PC-3 (cell line): ENCODE results near the gene LAMB4. TPM values are rescaled to one million over a fixed set of nuclear protein-coding genes. Genes with fewer than 3 reads are reported as not detected.

Source experiments
- ATAC-seq: fragments of 200-7000 bp; cut with Tn5 transposase; 2 replicates; pipeline ENCODE4 v1.9.1; 2020; ENCODE audit warnings: mild to moderate bottlenecking, moderate library complexity
- BruUV-seq: library from RNA; stranded (reverse); fragments of 400-500 nt; replicated peaks from 2 replicates; lab custom pipeline; 2021; lab: Mats Ljungman, UMichigan
- CTCF ChIA-PET: fragments of 300-600 bp; sonication (Branson Sonifier 250); formaldehyde crosslinking; loops from one replicate; lab custom pipeline; 2022; ENCODE audit warnings: antibody characterized with exemption; lab: Charles Lee
- POLR2A ChIA-PET: fragments of 300-600 bp; sonication (Branson Sonifier 250); formaldehyde crosslinking; loops from one replicate; lab custom pipeline; 2022; ENCODE audit warnings: antibody characterized with exemption; ENCODE audit not compliant: unreplicated experiment; lab: Charles Lee
- DNase-seq: peaks from one replicate; pipeline ENCODE4 v3.0.0-alpha.2; 2015
- H2AFZ ChIP-seq: fragments of 300-600 bp; sonication (generic); 2 replicates; pipeline ENCODE4 v1.6.0; 2016; ENCODE audit warnings: antibody characterized with exemption, low read length
- H3F3A ChIP-seq: fragments of 300-600 bp; sonication (generic); one replicate; pipeline ENCODE4 v1.6.0; 2017; ENCODE audit warnings: antibody characterized with exemption, low read length, control low read depth, mild to moderate bottlenecking; ENCODE audit not compliant: unreplicated experiment
- H3K27ac ChIP-seq: fragments of 300-600 bp; sonication (generic); 2 replicates; pipeline ENCODE4 v1.5.1; 2016; ENCODE audit warnings: mild to moderate bottlenecking, low read length
- H3K27me3 ChIP-seq: fragments of 300-600 bp; sonication (generic); 2 replicates; pipeline ENCODE4 v1.6.1; 2016; ENCODE audit warnings: low read length, mixed read lengths
- H3K36me3 ChIP-seq: fragments of 300-600 bp; sonication (generic); 2 replicates; pipeline ENCODE4 v1.6.1; 2016; ENCODE audit warnings: low read depth, mixed run types, low read length, mixed read lengths
- H3K4me1 ChIP-seq: fragments of 300-600 bp; sonication (generic); 2 replicates; pipeline ENCODE4 v1.5.1; 2016; ENCODE audit warnings: low read length; ENCODE audit not compliant: insufficient read depth
- H3K4me2 ChIP-seq: fragments of 300-600 bp; sonication (generic); 2 replicates; pipeline ENCODE4 v1.6.0; 2016; ENCODE audit warnings: low read length
- H3K4me3 ChIP-seq: fragments of 300-600 bp; sonication (generic); 2 replicates; pipeline ENCODE4 v1.5.1; 2016; ENCODE audit warnings: mild to moderate bottlenecking, low read length, mixed read lengths
- H3K79me2 ChIP-seq: fragments of 300-600 bp; sonication (generic); 2 replicates; pipeline ENCODE4 v1.6.1; 2017; ENCODE audit warnings: low read length, mixed read lengths
- H3K9ac ChIP-seq: fragments of 300-600 bp; sonication (generic); 2 replicates; pipeline ENCODE4 v1.6.0; 2016; ENCODE audit warnings: mild to moderate bottlenecking, low read length
- H3K9me2 ChIP-seq: fragments of 300-600 bp; sonication (generic); replicated peaks from 2 replicates; pipeline ENCODE4 v1.6.1; 2016; ENCODE audit warnings: mixed run types, low read length, mixed read lengths
- H3K9me3 ChIP-seq: fragments of 300-600 bp; sonication (generic); 2 replicates; pipeline ENCODE4 v1.6.1; 2016; ENCODE audit warnings: low read length, mixed read lengths
- H4K20me1 ChIP-seq: fragments of 300-600 bp; sonication (generic); 2 replicates; pipeline ENCODE4 v1.6.1; 2016; ENCODE audit warnings: low read length, mixed read lengths
- EZH2 ChIP-seq: fragments of 300-600 bp; sonication (generic); IDR thresholded peaks from one replicate; pipeline ENCODE4 v1.6.1; 2017; ENCODE audit warnings: antibody characterized with exemption, mild to moderate bottlenecking, low read length; ENCODE audit not compliant: unreplicated experiment
- EZH2phosphoT487 ChIP-seq: fragments of 300-600 bp; sonication (generic); IDR thresholded peaks from 2 replicates; pipeline ENCODE4 v1.6.1; 2018; ENCODE audit warnings: mild to moderate bottlenecking, antibody characterized with exemption, low read length, borderline replicate concordance
- intact Hi-C: fragments of 100-400 bp; cut with micrococcal nuclease; formaldehyde crosslinking; loops from 2 replicates; pipeline ENCODE4 v1.9.0; 2023
- total RNA-seq: library from RNA; depleted of rRNA; stranded (reverse); fragments of >200 nt; gene quantifications from 2 replicates; pipeline ENCODE4 v1.2.3, GENCODE V29; 2014
- TF ChIP-seq, protein P1 (sequence below): fragments of 300-600 bp; sonication (generic); conservative IDR thresholded peaks from 2 replicates; pipeline ENCODE4 v1.5.1; 2017; ENCODE audit warnings: antibody characterized with exemption, low read depth, mild to moderate bottlenecking, low read length

Gene LAMB4
- total RNA-seq, 1 experiment from 2014 or later: 0.04 TPM

- Histone ChIP-seq H3K27ac (no peak overlapping the region), H3K79me2 (no peaks in the 10 kb centered on the region), H3K9me2 (no peaks in the 10 kb centered on the region), H3K4me1 (no peaks in the 10 kb centered on the region), H2AFZ (no peak overlapping the region), H3K9me3 (no peaks in the 10 kb centered on the region), H3F3A (no peaks in the 10 kb centered on the region), H3K4me2 (no peak overlapping the region), H3K27me3 (no peaks in the 10 kb centered on the region), H4K20me1 (no peaks in the 10 kb centered on the region), H3K36me3 (no peaks in the 10 kb centered on the region), H3K9ac (no peak overlapping the region), H3K4me3 (no peak overlapping the region)
- intact Hi-C loops: no loop called here
- no peak for TF ChIP-seq EZH2
- TF ChIP-seq EZH2phosphoT487: no peak
- TF ChIP-seq, protein P1, sequence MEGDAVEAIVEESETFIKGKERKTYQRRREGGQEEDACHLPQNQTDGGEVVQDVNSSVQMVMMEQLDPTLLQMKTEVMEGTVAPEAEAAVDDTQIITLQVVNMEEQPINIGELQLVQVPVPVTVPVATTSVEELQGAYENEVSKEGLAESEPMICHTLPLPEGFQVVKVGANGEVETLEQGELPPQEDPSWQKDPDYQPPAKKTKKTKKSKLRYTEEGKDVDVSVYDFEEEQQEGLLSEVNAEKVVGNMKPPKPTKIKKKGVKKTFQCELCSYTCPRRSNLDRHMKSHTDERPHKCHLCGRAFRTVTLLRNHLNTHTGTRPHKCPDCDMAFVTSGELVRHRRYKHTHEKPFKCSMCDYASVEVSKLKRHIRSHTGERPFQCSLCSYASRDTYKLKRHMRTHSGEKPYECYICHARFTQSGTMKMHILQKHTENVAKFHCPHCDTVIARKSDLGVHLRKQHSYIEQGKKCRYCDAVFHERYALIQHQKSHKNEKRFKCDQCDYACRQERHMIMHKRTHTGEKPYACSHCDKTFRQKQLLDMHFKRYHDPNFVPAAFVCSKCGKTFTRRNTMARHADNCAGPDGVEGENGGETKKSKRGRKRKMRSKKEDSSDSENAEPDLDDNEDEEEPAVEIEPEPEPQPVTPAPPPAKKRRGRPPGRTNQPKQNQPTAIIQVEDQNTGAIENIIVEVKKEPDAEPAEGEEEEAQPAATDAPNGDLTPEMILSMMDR: no peak
- ChIA-PET POLR2A (interaction anchor here (0.6 kb wide), 1 partner anchor 65 kb away, joined by 4 read pairs; no protein-coding TSS in a partner anchor), CTCF (no interaction called here)
- DNase-seq: no peak
- no peak for ATAC-seq
- BruUV-seq: no TSS peak
Measured at GRCh38 chr7:108122181-108122580, 8.0 kb downstream of the LAMB4 start.

DNA sequence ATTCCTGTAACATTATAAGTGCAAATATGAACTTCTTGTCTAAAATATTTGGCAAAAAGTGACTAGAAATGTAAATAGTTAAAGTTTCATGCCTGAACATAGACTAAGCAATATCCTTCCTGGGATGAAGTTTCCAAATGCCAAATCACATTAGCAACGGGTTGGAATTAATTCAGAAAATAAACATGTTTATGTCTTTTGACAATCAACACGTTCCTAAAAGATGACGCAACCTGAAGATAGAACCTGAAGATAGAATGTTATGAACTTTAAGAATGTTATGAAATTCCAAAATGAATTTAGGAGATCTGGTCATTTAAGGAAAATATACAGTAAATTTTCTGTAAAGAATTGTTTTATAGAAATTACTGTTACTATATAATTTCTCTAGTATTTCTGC, 9.2 kb downstream of the LAMB4 start:
- no peak for ATAC-seq
- no peaks in the 10 kb centered on the region for H3K27me3 ChIP-seq

GRCh38 chr7:108120196-108120595, 10.0 kb downstream of the LAMB4 start:
- ChIA-PET CTCF (interaction anchor here (0.6 to 0.7 kb wide), 2 partner anchors 25 to 26 kb away, joined by 3 to 4 read pairs; no protein-coding TSS in a partner anchor), POLR2A (no interaction called here)
- H3K4me3 ChIP-seq: no peak overlapping the region
- no TSS peak for BruUV-seq
- no peaks in the 10 kb centered on the region for H3K27me3 ChIP-seq
- intact Hi-C loops: no loop called here
- no peaks in the 10 kb centered on the region for H3K79me2 ChIP-seq
- TF ChIP-seq EZH2phosphoT487: no peak
- no peak for TF ChIP-seq EZH2
- TF ChIP-seq, protein P1: no peak
- no peak overlapping the region for H2AFZ ChIP-seq
- no peaks in the 10 kb centered on the region for H3K4me1 ChIP-seq
- DNase-seq (no peak), ATAC-seq (no peak)
- H3K4me2 ChIP-seq: no peak overlapping the region
- no peak overlapping the region for H3K9ac ChIP-seq
- H4K20me1 ChIP-seq: no peaks in the 10 kb centered on the region
- H3K9me2 ChIP-seq: no peaks in the 10 kb centered on the region
- no peaks in the 10 kb centered on the region for H3K9me3 ChIP-seq
- no peaks in the 10 kb centered on the region for H3F3A ChIP-seq
- no peaks in the 10 kb centered on the region for H3K36me3 ChIP-seq
- no peak overlapping the region for H3K27ac ChIP-seq

More for the DNA sequence above, 9.2 kb downstream of the LAMB4 start:
- ChIA-PET CTCF (interaction anchor here (0.7 kb wide), 1 partner anchor 25 kb away, joined by 3 read pairs; no protein-coding TSS in a partner anchor), POLR2A (interaction anchor here (0.6 kb wide), 1 partner anchor 25 kb away, joined by 5 read pairs; no protein-coding TSS in a partner anchor)
- Histone ChIP-seq H3K4me1 (no peaks in the 10 kb centered on the region), H3K4me2 (no peak overlapping the region), H3K4me3 (no peak overlapping the region), H3K9me3 (no peaks in the 10 kb centered on the region), H2AFZ (no peak overlapping the region), H4K20me1 (no peaks in the 10 kb centered on the region), H3K9me2 (no peaks in the 10 kb centered on the region), H3K79me2 (no peaks in the 10 kb centered on the region), H3K9ac (no peak overlapping the region), H3F3A (no peaks in the 10 kb centered on the region), H3K27ac (no peak overlapping the region), H3K36me3 (no peaks in the 10 kb centered on the region)
- no TSS peak for BruUV-seq
- TF ChIP-seq EZH2: no peak
- DNase-seq: no peak
- intact Hi-C loops: no loop called here
